ENCODE measurements around the gene SYCN.

SYCN gene

DNA sequence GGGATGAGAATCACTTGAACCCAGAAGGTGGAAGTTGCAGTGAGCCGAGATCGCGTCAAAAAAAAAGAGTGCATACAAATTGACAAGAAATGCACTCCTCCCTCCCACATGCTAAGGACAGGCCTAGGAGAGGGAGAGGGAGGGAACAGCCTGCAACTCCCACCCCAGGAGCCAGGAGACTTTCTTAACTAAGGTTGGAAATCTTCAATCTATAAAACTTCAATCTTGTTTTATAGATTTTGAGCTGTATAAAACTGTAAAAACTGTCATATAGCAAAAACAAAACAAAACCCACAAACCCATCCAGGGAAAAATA is 1.3 kb upstream of the SYCN start:
- no peak overlapping the region for H3K4me2 ChIP-seq (ENCODE audit: low read depth, low read length, poor library complexity, severe bottlenecking)
- no peaks in the 10 kb centered on the region for H3F3A ChIP-seq (ENCODE audit: low read depth)
- no peak overlapping the region for H3K4me3 ChIP-seq (ENCODE audit: low read length, poor library complexity, severe bottlenecking)
- TF ChIP-seq, protein P1, sequence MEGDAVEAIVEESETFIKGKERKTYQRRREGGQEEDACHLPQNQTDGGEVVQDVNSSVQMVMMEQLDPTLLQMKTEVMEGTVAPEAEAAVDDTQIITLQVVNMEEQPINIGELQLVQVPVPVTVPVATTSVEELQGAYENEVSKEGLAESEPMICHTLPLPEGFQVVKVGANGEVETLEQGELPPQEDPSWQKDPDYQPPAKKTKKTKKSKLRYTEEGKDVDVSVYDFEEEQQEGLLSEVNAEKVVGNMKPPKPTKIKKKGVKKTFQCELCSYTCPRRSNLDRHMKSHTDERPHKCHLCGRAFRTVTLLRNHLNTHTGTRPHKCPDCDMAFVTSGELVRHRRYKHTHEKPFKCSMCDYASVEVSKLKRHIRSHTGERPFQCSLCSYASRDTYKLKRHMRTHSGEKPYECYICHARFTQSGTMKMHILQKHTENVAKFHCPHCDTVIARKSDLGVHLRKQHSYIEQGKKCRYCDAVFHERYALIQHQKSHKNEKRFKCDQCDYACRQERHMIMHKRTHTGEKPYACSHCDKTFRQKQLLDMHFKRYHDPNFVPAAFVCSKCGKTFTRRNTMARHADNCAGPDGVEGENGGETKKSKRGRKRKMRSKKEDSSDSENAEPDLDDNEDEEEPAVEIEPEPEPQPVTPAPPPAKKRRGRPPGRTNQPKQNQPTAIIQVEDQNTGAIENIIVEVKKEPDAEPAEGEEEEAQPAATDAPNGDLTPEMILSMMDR (conservative IDR thresholded peaks at IDR 0.05; ENCODE audit: low read length): no peak
- no peak for TF ChIP-seq EZH2phosphoT487 (IDR thresholded peaks at IDR 0.05; ENCODE audit: borderline replicate concordance)
- H3K9me3 ChIP-seq (ENCODE audit: insufficient read depth, low read depth, low read length): no peaks in the 10 kb centered on the region
- H3K79me2 ChIP-seq (ENCODE audit: insufficient read depth, low read length): no peaks in the 10 kb centered on the region
- no peak overlapping the region for H3K9ac ChIP-seq (ENCODE audit: low read depth, low read length, poor library complexity, severe bottlenecking)
- H3K9me2 ChIP-seq (replicated peaks; ENCODE audit: low read depth, low read length): no peaks in the 10 kb centered on the region
- no peaks in the 10 kb centered on the region for H3K27me3 ChIP-seq (ENCODE audit: insufficient read depth, low read length, poor library complexity, severe bottlenecking)
- H3K36me3 ChIP-seq (ENCODE audit: insufficient read depth, low read length): no peaks in the 10 kb centered on the region
- H3K4me1 ChIP-seq (ENCODE audit: insufficient read depth, low read length, poor library complexity, severe bottlenecking): no peaks in the 10 kb centered on the region
- H4K20me1 ChIP-seq (ENCODE audit: insufficient read depth, low read length, poor library complexity, severe bottlenecking): no peaks in the 10 kb centered on the region
- no peak overlapping the region for H2AFZ ChIP-seq (ENCODE audit: low read length)

DNA sequence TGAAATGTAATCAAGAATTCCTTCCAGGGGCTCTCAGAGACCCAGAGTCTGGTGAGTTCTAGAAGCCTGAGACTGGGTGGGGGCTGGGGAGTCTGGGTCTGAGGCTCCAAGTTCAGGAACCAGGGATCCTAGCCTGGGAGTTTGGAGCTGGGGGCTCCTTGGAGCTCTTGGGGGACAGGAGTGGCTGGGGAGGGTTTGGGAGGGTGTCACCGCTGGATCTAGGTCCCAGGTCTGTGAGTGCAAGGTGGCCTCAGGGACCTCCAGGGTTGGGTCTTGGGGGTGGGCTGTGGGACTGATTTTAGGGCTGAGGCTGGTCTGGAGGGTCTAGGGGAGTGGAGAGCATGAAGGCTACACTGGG is 1.1 kb downstream of the SYCN start:
- Histone ChIP-seq H3K9ac (ENCODE audit: low read depth, low read length, poor library complexity, severe bottlenecking) (no peak overlapping the region), H3F3A (ENCODE audit: low read depth) (no peaks in the 10 kb centered on the region), H3K4me1 (ENCODE audit: insufficient read depth, low read length, poor library complexity, severe bottlenecking) (no peaks in the 10 kb centered on the region), H3K79me2 (ENCODE audit: insufficient read depth, low read length) (no peaks in the 10 kb centered on the region), H3K4me3 (ENCODE audit: low read length, poor library complexity, severe bottlenecking) (no peak overlapping the region), H2AFZ (ENCODE audit: low read length) (no peak overlapping the region), H3K27me3 (ENCODE audit: insufficient read depth, low read length, poor library complexity, severe bottlenecking) (no peaks in the 10 kb centered on the region), H4K20me1 (ENCODE audit: insufficient read depth, low read length, poor library complexity, severe bottlenecking) (no peaks in the 10 kb centered on the region), H3K36me3 (ENCODE audit: insufficient read depth, low read length) (no peaks in the 10 kb centered on the region), H3K9me3 (ENCODE audit: insufficient read depth, low read depth, low read length) (no peaks in the 10 kb centered on the region), H3K9me2 (replicated peaks; ENCODE audit: low read depth, low read length) (no peaks in the 10 kb centered on the region), H3K4me2 (ENCODE audit: low read depth, low read length, poor library complexity, severe bottlenecking) (no peak overlapping the region)
- TF ChIP-seq, protein P1 (conservative IDR thresholded peaks at IDR 0.05; ENCODE audit: low read length): no peak
- no peak for TF ChIP-seq EZH2phosphoT487 (IDR thresholded peaks at IDR 0.05; ENCODE audit: borderline replicate concordance)

- Histone ChIP-seq H3K9me2 (replicated peaks; ENCODE audit: low read depth, low read length) (no peaks in the 10 kb centered on the region), H3K79me2 (ENCODE audit: insufficient read depth, low read length) (no peaks in the 10 kb centered on the region), H3K27me3 (ENCODE audit: insufficient read depth, low read length, poor library complexity, severe bottlenecking) (no peaks in the 10 kb centered on the region)
Measured at GRCh38 chr19:39200803-39201115, 3.3 kb downstream of the SYCN start.

More at GRCh38 chr19:39200803-39201115, 3.3 kb downstream of the SYCN start:
- Histone ChIP-seq H3F3A (ENCODE audit: low read depth) (no peaks in the 10 kb centered on the region), H2AFZ (ENCODE audit: low read length) (no peak overlapping the region), H3K4me1 (ENCODE audit: insufficient read depth, low read length, poor library complexity, severe bottlenecking) (no peaks in the 10 kb centered on the region), H3K36me3 (ENCODE audit: insufficient read depth, low read length) (no peaks in the 10 kb centered on the region), H4K20me1 (ENCODE audit: insufficient read depth, low read length, poor library complexity, severe bottlenecking) (no peaks in the 10 kb centered on the region), H3K9ac (ENCODE audit: low read depth, low read length, poor library complexity, severe bottlenecking) (no peak overlapping the region), H3K4me3 (ENCODE audit: low read length, poor library complexity, severe bottlenecking) (no peak overlapping the region), H3K4me2 (ENCODE audit: low read depth, low read length, poor library complexity, severe bottlenecking) (no peak overlapping the region), H3K9me3 (ENCODE audit: insufficient read depth, low read depth, low read length) (no peaks in the 10 kb centered on the region)
- TF ChIP-seq, protein P1 (conservative IDR thresholded peaks at IDR 0.05; ENCODE audit: low read length): no peak
- TF ChIP-seq EZH2phosphoT487 (IDR thresholded peaks at IDR 0.05; ENCODE audit: borderline replicate concordance): no peak

Data from Loucy (cell line).